Tibial nerve (tissue), 4 donors: ENCODE data around the gene CAPN13. TPM values are rescaled to one million over a fixed set of nuclear protein-coding genes. Genes with fewer than 3 reads are reported as not detected.

Source experiments
- DNase-seq, 2 donors: peaks; one replicate each; pipeline ENCODE4 v3.0.0-alpha.2; 2019; ENCODE audit warnings: low spot score in 2 of 2
- H3K27ac ChIP-seq, 4 donors: fragments of 200-600 bp; sonication (generic) in 3 of 4; one replicate each; pipeline ENCODE4 v1.5.1; 2017 to 2019; ENCODE audit warnings: mild to moderate bottlenecking in 1 of 4
- H3K27me3 ChIP-seq, 2 donors: fragments of 200-600 bp; sonication (generic) in 1 of 2; one replicate each; pipeline versions ENCODE4 v1.5.1 to v1.6.0; 2017 to 2019
- H3K36me3 ChIP-seq, 3 donors: fragments of 200-600 bp; sonication (generic); one replicate each; pipeline ENCODE4 v1.5.1; 2018 to 2019
- H3K4me1 ChIP-seq, 4 donors: fragments of 200-600 bp; sonication (generic) in 3 of 4; one replicate each; pipeline ENCODE4 v1.5.1; 2017 to 2019
- H3K4me3 ChIP-seq, 4 donors: fragments of 200-600 bp; sonication (generic) in 3 of 4; one replicate each; pipeline ENCODE4 v1.5.1; 2017 to 2019; ENCODE audit warnings: mild to moderate bottlenecking in 1 of 4, moderate library complexity in 1 of 4
- H3K9me3 ChIP-seq, 4 donors: fragments of 200-600 bp; sonication (generic) in 3 of 4; one replicate each; pipeline ENCODE4 v1.5.1; 2017 to 2019
- CTCF ChIP-seq, 5 experiments: fragments of 200-600 bp in 3 of 5; fragments of 450-650 bp in 2 of 5; sonication (generic) in 3 of 5; IDR thresholded peaks; one replicate each; pipeline ENCODE4 v1.5.1; 2016 to 2019; ENCODE audit warnings: antibody characterized with exemption in 5 of 5, mild to moderate bottlenecking in 3 of 5, moderate library complexity in 2 of 5
- EP300 ChIP-seq, 2 donors: sonication (generic); formaldehyde crosslinking; IDR thresholded peaks; one replicate each; pipeline ENCODE4 v1.6.1; 2017; ENCODE audit warnings: antibody characterized with exemption in 2 of 2, mild to moderate bottlenecking in 1 of 2
- POLR2A ChIP-seq, 2 donors: fragments of 450-650 bp; IDR thresholded peaks; one replicate each; pipeline ENCODE4 v1.6.1; 2017; ENCODE audit warnings: antibody characterized with exemption in 2 of 2, mild to moderate bottlenecking in 2 of 2, moderate library complexity in 2 of 2
- WGBS, 2 donors: methylation state at CpG; one replicate each; pipeline ENCODE4 v1.1.5; 2018; 5-methylcytosine and 5-hydroxymethylcytosine counted together
- total RNA-seq, 4 donors: library from RNA; depleted of rRNA; stranded (reverse); fragments of >200 nt; gene quantifications; one replicate each; pipeline ENCODE4 v1.1.0, GENCODE V29; 2016

Gene CAPN13
- total RNA-seq, 4 donors from 2014 or later, result not detected

- no peaks in the 10 kb centered on the region for H3K4me1 ChIP-seq
- H3K27ac ChIP-seq, result no peak overlapping the region
- no peaks in the 10 kb centered on the region for H3K27me3 ChIP-seq
- 31 to 38% methylated on average over 6 of the region's 6 CpGs for WGBS, 2 donors
- H3K9me3 ChIP-seq, result no peaks in the 10 kb centered on the region
- no peak for DNase-seq
- no peak overlapping the region for H3K4me3 ChIP-seq
- no peak for TF ChIP-seq CTCF (IDR thresholded peaks at IDR 0.05)
- no peaks in the 10 kb centered on the region for H3K36me3 ChIP-seq
Measured at GRCh38 chr2:30798536-30798991, 8.7 kb downstream of the CAPN13 start.

GRCh38 chr2:30797381-30798015, 9.7 kb downstream of the CAPN13 start:
- no peaks in the 10 kb centered on the region for H3K9me3 ChIP-seq
- no peaks in the 10 kb centered on the region for H3K27me3 ChIP-seq
- TF ChIP-seq EP300 (IDR thresholded peaks at IDR 0.05), result no peak
- TF ChIP-seq CTCF (IDR thresholded peaks at IDR 0.05), result no peak
- no peak for TF ChIP-seq POLR2A (IDR thresholded peaks at IDR 0.05)
- no peak for DNase-seq
- no peaks in the 10 kb centered on the region for H3K36me3 ChIP-seq
- H3K27ac ChIP-seq, result no peak overlapping the region
- no peak overlapping the region for H3K4me3 ChIP-seq
- WGBS, 2 donors, result 83 to 89% methylated on average over 8 of the region's 8 CpGs
- no peaks in the 10 kb centered on the region for H3K4me1 ChIP-seq

GRCh38 chr2:30796699-30797098, 10.5 kb downstream of the CAPN13 start:
- Histone ChIP-seq H3K4me1 (no peaks in the 10 kb centered on the region), H3K9me3 (no peaks in the 10 kb centered on the region), H3K27ac (no peak overlapping the region), H3K4me3 (no peak overlapping the region), H3K27me3 (no peaks in the 10 kb centered on the region), H3K36me3 (no peaks in the 10 kb centered on the region)
- TF ChIP-seq CTCF (IDR thresholded peaks at IDR 0.05) (no peak), POLR2A (IDR thresholded peaks at IDR 0.05) (no peak), EP300 (IDR thresholded peaks at IDR 0.05) (no peak)
- WGBS, 2 donors, result 69 to 75% methylated on average over 4 of the region's 4 CpGs
- DNase-seq, result no peak

- TF ChIP-seq CTCF (IDR thresholded peaks at IDR 0.05) (no peak), POLR2A (IDR thresholded peaks at IDR 0.05) (no peak), EP300 (IDR thresholded peaks at IDR 0.05) (no peak)
- no peaks in the 10 kb centered on the region for H3K27me3 ChIP-seq
- H3K27ac ChIP-seq, result no peak overlapping the region
- H3K36me3 ChIP-seq, result no peaks in the 10 kb centered on the region
- WGBS, 2 donors, result 74 to 82% methylated on average over 4 of the region's 4 CpGs
- DNase-seq, result no peak
- no peaks in the 10 kb centered on the region for H3K9me3 ChIP-seq
- H3K4me1 ChIP-seq, result no peaks in the 10 kb centered on the region
- H3K4me3 ChIP-seq, result no peak overlapping the region
Measured at GRCh38 chr2:30792521-30792920, 14.7 kb downstream of the CAPN13 start.

- no peak for DNase-seq
- Histone ChIP-seq H3K4me3 (no peak overlapping the region), H3K27ac (no peak overlapping the region), H3K9me3 (no peaks in the 10 kb centered on the region), H3K27me3 (no peaks in the 10 kb centered on the region), H3K36me3 (no peaks in the 10 kb centered on the region), H3K4me1 (no peaks in the 10 kb centered on the region)
- 70 to 71% methylated on average over 3 of the region's 3 CpGs for WGBS, 2 donors
- TF ChIP-seq EP300 (IDR thresholded peaks at IDR 0.05) (no peak), POLR2A (IDR thresholded peaks at IDR 0.05) (no peak), CTCF (IDR thresholded peaks at IDR 0.05) (no peak)
Measured at GRCh38 chr2:30790879-30791278, 16.4 kb downstream of the CAPN13 start.
